ENCODE results near the gene TOM1L1.

Gene TOM1L1

DNA sequence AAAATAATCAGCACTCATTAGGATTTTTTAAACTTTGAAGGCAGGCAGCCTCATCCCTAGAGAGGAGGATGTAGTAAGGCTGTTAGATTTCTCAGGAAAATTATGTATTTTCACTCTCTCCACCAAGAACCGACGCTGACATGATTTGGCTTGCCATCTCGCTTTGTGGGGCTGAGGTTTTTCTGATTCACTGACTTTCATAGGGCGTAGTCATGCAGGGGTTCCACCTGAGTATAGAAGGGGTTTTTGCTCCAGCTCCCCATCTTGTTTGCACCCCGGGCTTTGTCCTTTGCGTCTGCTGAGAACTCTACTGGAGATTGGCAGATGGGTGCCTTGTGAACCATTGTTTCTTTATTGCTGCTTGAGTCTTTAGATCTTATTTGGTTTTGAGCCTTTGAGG lies 20.2 kb downstream of the TOM1L1 start:
- Histone ChIP-seq H3K36me3 (ENCODE audit: control insufficient read depth, insufficient read depth, low read length, severe bottlenecking) (peaks cover 5% of the 10 kb centered on the region), H3K27me3 (replicated peaks; ENCODE audit: control insufficient read depth, insufficient read depth, low read length) (no peaks in the 10 kb centered on the region), H3K4me1 (ENCODE audit: control insufficient read depth, insufficient read depth, low read length) (no peaks in the 10 kb centered on the region), H3K9ac (ENCODE audit: low read length) (no peak overlapping the region), H3K4me3 (ENCODE audit: low read length) (no peak overlapping the region), H3K9me3 (ENCODE audit: control insufficient read depth, low read length) (peaks cover 8% of the 10 kb centered on the region)
- DNase-seq (ENCODE audit: low read depth), result no peak

DNA sequence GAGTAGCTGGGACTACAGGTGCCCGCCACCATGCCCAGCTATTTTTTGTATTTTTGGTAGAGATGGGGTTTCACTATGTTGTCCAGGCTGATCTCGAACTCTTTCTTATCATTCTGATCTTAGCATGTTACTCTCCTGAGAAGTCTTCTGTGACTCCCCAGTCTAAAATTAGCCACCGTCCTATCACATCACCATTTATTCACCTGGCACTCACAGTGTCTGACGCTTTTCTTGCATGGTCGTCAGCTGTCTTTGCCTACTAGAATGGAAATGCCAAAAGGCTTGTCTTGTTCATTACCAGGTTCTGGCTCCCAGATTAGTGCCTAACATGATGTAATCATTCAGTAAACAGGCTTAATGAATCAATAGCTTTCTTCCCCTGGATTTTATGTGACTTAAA lies 23.8 kb downstream of the TOM1L1 start:
- no peak overlapping the region for H3K9ac ChIP-seq (ENCODE audit: low read length)
- H3K4me1 ChIP-seq (ENCODE audit: control insufficient read depth, insufficient read depth, low read length), result no peaks in the 10 kb centered on the region
- H3K27me3 ChIP-seq (replicated peaks; ENCODE audit: control insufficient read depth, insufficient read depth, low read length), result no peaks in the 10 kb centered on the region
- H3K9me3 ChIP-seq (ENCODE audit: control insufficient read depth, low read length), result no peaks in the 10 kb centered on the region
- no peak overlapping the region for H3K4me3 ChIP-seq (ENCODE audit: low read length)
- DNase-seq (ENCODE audit: low read depth), result no peak
- H3K36me3 ChIP-seq (ENCODE audit: control insufficient read depth, insufficient read depth, low read length, severe bottlenecking), result no peaks in the 10 kb centered on the region

DNA sequence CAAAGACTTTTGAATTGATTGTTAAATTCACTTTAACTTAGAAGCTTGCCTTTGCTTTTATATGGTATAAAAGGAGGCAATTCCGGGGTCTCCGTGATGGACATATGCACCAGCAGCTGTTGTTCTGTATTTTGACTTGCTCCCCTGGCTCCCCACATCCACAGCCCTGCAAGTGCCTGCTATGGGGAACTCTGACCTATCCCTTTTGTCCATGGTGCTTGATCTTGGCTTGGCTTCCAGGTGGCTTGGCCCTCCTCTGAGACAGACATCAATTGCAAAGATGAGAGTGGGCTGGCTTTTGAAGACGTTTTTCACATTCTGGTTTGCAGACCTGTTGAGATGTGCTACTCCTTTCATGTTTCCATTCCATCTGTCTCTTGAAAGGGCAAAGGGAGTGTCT lies 26.9 kb downstream of the TOM1L1 start:
- H3K4me1 ChIP-seq (ENCODE audit: control insufficient read depth, insufficient read depth, low read length), result no peaks in the 10 kb centered on the region
- H3K4me3 ChIP-seq (ENCODE audit: low read length), result no peak overlapping the region
- no peak for DNase-seq (ENCODE audit: low read depth)
- no peaks in the 10 kb centered on the region for H3K9me3 ChIP-seq (ENCODE audit: control insufficient read depth, low read length)
- no peak overlapping the region for H3K9ac ChIP-seq (ENCODE audit: low read length)
- H3K36me3 ChIP-seq (ENCODE audit: control insufficient read depth, insufficient read depth, low read length, severe bottlenecking), result no peaks in the 10 kb centered on the region
- H3K27me3 ChIP-seq (replicated peaks; ENCODE audit: control insufficient read depth, insufficient read depth, low read length), result no peaks in the 10 kb centered on the region

DNA sequence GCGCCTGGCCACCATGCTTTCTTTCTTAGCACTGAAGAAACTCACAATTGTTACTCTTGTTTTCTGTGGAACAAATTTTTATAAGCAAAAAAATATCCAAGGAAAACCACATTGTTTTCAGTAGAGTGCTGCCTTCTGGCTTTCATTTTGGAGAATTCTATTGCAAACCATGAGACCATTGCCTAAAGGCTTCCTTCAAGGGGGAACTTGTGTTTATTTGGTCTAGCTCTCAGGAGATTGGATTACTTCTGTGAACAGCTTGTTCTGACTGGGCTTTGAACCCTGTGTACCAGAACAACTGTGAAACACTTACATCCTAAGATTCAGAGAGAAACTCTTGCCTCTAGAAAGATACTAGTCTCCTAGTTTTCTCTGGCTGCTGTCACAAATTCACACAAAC lies 32.1 kb downstream of the TOM1L1 start:
- H3K36me3 ChIP-seq (ENCODE audit: control insufficient read depth, insufficient read depth, low read length, severe bottlenecking), result no peaks in the 10 kb centered on the region
- H3K4me1 ChIP-seq (ENCODE audit: control insufficient read depth, insufficient read depth, low read length), result no peaks in the 10 kb centered on the region
- no peaks in the 10 kb centered on the region for H3K27me3 ChIP-seq (replicated peaks; ENCODE audit: control insufficient read depth, insufficient read depth, low read length)
- no peaks in the 10 kb centered on the region for H3K9me3 ChIP-seq (ENCODE audit: control insufficient read depth, low read length)
- no peak overlapping the region for H3K9ac ChIP-seq (ENCODE audit: low read length)
- DNase-seq (ENCODE audit: low read depth), result peak; percentile 78
- H3K4me3 ChIP-seq (ENCODE audit: low read length), result no peak overlapping the region

DNA sequence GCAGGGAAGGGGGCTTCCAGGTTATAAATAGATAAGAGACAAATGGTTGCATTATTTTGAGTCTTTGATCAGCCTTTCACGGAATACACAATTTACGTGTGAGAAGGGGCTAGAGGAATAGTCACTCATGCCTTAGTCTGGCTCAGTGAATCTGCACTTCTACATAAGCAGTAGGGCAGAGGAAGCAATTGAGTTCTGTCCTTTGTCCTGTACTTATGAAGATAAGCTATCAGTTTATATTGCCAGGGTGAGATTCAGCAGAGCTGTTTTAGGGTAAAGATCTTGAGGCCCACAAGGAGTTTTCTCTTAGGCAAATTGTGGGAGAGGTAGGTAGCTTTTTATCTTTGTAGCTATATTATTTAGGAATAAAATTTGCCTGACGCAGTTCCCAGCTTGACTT lies 33.3 kb downstream of the TOM1L1 start:
- DNase-seq (ENCODE audit: low read depth), result no peak
- H3K4me1 ChIP-seq (ENCODE audit: control insufficient read depth, insufficient read depth, low read length), result no peaks in the 10 kb centered on the region
- no peaks in the 10 kb centered on the region for H3K36me3 ChIP-seq (ENCODE audit: control insufficient read depth, insufficient read depth, low read length, severe bottlenecking)
- H3K27me3 ChIP-seq (replicated peaks; ENCODE audit: control insufficient read depth, insufficient read depth, low read length), result no peaks in the 10 kb centered on the region
- no peak overlapping the region for H3K4me3 ChIP-seq (ENCODE audit: low read length)
- H3K9me3 ChIP-seq (ENCODE audit: control insufficient read depth, low read length), result no peaks in the 10 kb centered on the region
- no peak overlapping the region for H3K9ac ChIP-seq (ENCODE audit: low read length)

DNA sequence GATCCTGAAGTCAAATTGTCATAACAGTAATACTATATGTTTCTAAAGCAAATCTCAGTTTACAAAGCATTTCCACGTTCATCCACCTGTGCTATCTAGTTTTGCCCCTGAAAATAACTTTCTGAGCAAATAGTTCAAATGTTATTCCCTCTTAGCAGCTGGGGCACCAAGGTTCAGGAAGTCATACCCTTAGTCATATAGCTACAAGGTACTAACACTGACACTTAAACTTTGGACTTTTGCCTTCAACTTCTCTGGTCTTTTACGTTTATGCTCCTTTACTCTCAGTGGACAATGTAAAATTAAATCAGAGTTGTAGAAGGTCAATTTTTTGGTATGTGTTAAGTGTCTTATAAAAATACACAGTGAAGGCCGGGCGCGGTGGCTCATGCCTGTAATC lies 34.8 kb downstream of the TOM1L1 start:
- Histone ChIP-seq H3K36me3 (ENCODE audit: control insufficient read depth, insufficient read depth, low read length, severe bottlenecking) (no peaks in the 10 kb centered on the region), H3K9me3 (ENCODE audit: control insufficient read depth, low read length) (no peaks in the 10 kb centered on the region), H3K4me3 (ENCODE audit: low read length) (no peak overlapping the region), H3K27me3 (replicated peaks; ENCODE audit: control insufficient read depth, insufficient read depth, low read length) (no peaks in the 10 kb centered on the region), H3K9ac (ENCODE audit: low read length) (no peak overlapping the region), H3K4me1 (ENCODE audit: control insufficient read depth, insufficient read depth, low read length) (no peaks in the 10 kb centered on the region)
- DNase-seq (ENCODE audit: low read depth), result no peak

DNA sequence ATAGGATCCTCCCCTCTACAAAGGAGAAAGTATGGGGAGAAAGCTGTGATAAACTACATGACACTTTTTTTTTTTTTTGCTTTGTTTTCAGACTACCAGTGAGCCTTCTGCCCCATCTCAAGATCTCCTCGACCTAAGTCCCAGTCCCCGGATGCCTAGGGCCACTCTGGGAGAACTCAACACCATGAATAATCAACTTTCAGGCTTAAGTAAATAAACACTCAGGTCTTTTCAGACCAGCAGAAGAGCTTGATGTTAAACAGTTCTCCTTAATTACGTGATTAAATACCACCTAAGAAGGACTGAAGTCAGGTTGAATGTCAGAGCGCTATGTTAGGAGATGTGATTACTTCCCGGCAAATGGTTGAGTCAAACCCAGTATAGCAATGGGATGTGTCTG lies 36.4 kb downstream of the TOM1L1 start:
- DNase-seq (ENCODE audit: low read depth), result no peak
- Histone ChIP-seq H3K27me3 (replicated peaks; ENCODE audit: control insufficient read depth, insufficient read depth, low read length) (no peaks in the 10 kb centered on the region), H3K9me3 (ENCODE audit: control insufficient read depth, low read length) (no peaks in the 10 kb centered on the region), H3K36me3 (ENCODE audit: control insufficient read depth, insufficient read depth, low read length, severe bottlenecking) (no peaks in the 10 kb centered on the region), H3K9ac (ENCODE audit: low read length) (no peak overlapping the region), H3K4me1 (ENCODE audit: control insufficient read depth, insufficient read depth, low read length) (peaks cover 6% of the 10 kb centered on the region), H3K4me3 (ENCODE audit: low read length) (no peak overlapping the region)

DNA sequence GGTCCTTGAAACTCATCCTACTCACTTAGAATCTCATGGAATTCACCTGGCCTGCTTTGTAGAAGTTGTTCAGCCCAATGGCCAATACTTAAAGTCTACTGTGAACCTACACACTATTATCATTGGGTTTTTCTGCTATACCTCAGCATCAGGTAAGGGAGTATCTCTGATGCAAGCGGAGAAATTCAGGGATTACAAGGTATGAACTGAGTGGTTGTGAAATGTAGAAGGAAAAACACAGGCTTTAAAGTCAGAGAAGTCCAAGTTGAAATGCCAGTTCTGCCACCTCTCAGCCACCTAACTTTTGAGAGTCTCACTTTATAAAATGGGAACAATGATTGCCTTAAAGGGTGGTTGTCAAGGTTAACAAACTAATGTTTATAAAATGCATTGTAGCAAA lies 36.8 kb downstream of the TOM1L1 start:
- Histone ChIP-seq H3K9me3 (ENCODE audit: control insufficient read depth, low read length) (no peaks in the 10 kb centered on the region), H3K4me1 (ENCODE audit: control insufficient read depth, insufficient read depth, low read length) (peaks cover 6% of the 10 kb centered on the region), H3K9ac (ENCODE audit: low read length) (no peak overlapping the region), H3K36me3 (ENCODE audit: control insufficient read depth, insufficient read depth, low read length, severe bottlenecking) (no peaks in the 10 kb centered on the region), H3K27me3 (replicated peaks; ENCODE audit: control insufficient read depth, insufficient read depth, low read length) (no peaks in the 10 kb centered on the region), H3K4me3 (ENCODE audit: low read length) (no peak overlapping the region)
- no peak for DNase-seq (ENCODE audit: low read depth)

DNA sequence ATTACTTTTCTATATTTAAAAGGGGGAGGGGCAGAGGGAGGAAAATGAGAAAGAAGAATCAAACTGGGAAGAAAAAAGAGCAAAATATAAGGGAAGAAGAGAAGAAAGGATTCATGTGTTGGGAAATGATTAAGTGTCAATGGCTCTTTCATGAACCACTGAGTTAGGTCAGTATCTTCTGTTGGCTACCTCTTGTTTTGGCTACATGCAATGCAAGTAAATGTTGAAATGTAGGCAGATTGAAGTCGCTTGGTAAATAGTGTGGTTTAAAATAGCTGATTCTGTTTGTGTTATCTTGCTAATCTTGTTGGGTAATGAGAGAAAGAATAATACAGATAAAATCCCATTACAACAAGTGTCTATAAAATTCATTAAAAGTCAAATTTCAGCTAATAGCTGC lies 40.6 kb downstream of the TOM1L1 start:
- H3K4me3 ChIP-seq (ENCODE audit: low read length), result no peak overlapping the region

DNA sequence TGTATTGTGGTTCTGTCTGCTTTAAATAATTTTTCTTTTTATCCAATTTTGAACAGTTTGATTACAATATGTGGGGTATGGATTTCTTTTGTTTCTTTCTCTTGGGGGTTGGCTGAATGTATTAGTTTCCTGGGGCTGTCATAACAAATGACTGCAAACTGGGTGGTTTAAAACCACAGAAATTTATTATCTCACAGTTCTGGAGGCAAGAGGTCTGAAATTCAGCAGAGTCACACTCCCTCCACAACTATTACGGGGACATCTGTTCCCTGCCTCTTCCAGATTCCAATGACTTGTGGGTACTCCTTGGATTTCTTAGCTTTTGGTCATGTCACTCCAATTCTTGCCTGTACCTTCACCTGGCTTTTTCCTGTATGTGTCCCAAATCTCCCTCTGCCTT lies 44.1 kb downstream of the TOM1L1 start:
- no peak for DNase-seq (ENCODE audit: low read depth)
- no peaks in the 10 kb centered on the region for H3K36me3 ChIP-seq (ENCODE audit: control insufficient read depth, insufficient read depth, low read length, severe bottlenecking)
- H3K9ac ChIP-seq (ENCODE audit: low read length), result no peak overlapping the region
- H3K4me3 ChIP-seq (ENCODE audit: low read length), result no peak overlapping the region
- no peaks in the 10 kb centered on the region for H3K9me3 ChIP-seq (ENCODE audit: control insufficient read depth, low read length)
- H3K27me3 ChIP-seq (replicated peaks; ENCODE audit: control insufficient read depth, insufficient read depth, low read length), result no peaks in the 10 kb centered on the region
- H3K4me1 ChIP-seq (ENCODE audit: control insufficient read depth, insufficient read depth, low read length), result peaks cover 11% of the 10 kb centered on the region

More for the DNA sequence above, 40.6 kb downstream of the TOM1L1 start:
- no peak for DNase-seq (ENCODE audit: low read depth)
- H3K36me3 ChIP-seq (ENCODE audit: control insufficient read depth, insufficient read depth, low read length, severe bottlenecking), result no peaks in the 10 kb centered on the region
- peaks cover 6% of the 10 kb centered on the region for H3K4me1 ChIP-seq (ENCODE audit: control insufficient read depth, insufficient read depth, low read length)
- H3K27me3 ChIP-seq (replicated peaks; ENCODE audit: control insufficient read depth, insufficient read depth, low read length), result no peaks in the 10 kb centered on the region
- H3K9ac ChIP-seq (ENCODE audit: low read length), result no peak overlapping the region
- no peaks in the 10 kb centered on the region for H3K9me3 ChIP-seq (ENCODE audit: control insufficient read depth, low read length)

DNA sequence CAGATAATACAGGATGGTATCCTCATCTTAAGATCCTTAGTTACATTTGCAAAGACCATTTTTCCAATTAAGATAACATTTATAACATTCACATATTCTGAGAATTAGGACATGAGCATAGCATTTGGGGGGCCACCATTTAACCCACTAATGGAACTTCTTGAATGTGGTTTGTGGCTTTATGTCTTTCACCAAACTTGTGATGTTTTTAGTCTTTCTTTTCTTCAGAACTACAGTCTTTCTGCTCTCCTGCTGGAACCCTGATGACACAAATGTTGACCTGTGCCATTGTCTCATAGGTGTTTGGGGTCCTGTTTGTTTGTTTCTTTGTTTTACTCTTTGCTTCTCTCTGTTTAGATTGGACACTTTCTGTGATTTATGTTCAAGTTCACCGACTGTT lies 44.6 kb downstream of the TOM1L1 start:
- H3K36me3 ChIP-seq (ENCODE audit: control insufficient read depth, insufficient read depth, low read length, severe bottlenecking), result no peaks in the 10 kb centered on the region
- H3K27me3 ChIP-seq (replicated peaks; ENCODE audit: control insufficient read depth, insufficient read depth, low read length), result no peaks in the 10 kb centered on the region
- H3K4me3 ChIP-seq (ENCODE audit: low read length), result no peak overlapping the region
- H3K9me3 ChIP-seq (ENCODE audit: control insufficient read depth, low read length), result no peaks in the 10 kb centered on the region
- no peak for DNase-seq (ENCODE audit: low read depth)
- H3K9ac ChIP-seq (ENCODE audit: low read length), result no peak overlapping the region
- H3K4me1 ChIP-seq (ENCODE audit: control insufficient read depth, insufficient read depth, low read length), result peaks cover 11% of the 10 kb centered on the region

DNA sequence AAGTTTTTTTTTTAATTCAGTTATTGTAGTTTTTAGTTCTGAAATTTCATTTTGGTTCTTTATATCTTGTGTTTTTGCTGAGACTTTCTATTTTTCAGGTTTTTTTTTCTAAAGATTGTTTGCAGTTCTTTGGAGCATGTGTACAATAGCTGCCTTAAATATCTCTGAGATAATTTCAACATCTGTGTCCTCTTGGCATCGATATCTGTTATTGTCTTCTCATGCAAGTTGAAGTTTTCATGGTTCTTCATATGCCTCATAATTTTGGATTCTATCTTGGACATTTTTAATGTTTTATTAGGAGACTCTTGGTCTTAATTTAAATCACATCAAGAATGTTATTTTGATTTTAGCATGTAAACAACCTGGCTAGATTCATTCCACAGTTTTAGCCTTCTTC lies 45.0 kb downstream of the TOM1L1 start:
- H3K9ac ChIP-seq (ENCODE audit: low read length), result no peak overlapping the region
- no peaks in the 10 kb centered on the region for H3K27me3 ChIP-seq (replicated peaks; ENCODE audit: control insufficient read depth, insufficient read depth, low read length)
- no peak overlapping the region for H3K4me3 ChIP-seq (ENCODE audit: low read length)
- H3K36me3 ChIP-seq (ENCODE audit: control insufficient read depth, insufficient read depth, low read length, severe bottlenecking), result no peaks in the 10 kb centered on the region
- H3K4me1 ChIP-seq (ENCODE audit: control insufficient read depth, insufficient read depth, low read length), result peaks cover 11% of the 10 kb centered on the region
- H3K9me3 ChIP-seq (ENCODE audit: control insufficient read depth, low read length), result no peaks in the 10 kb centered on the region
- DNase-seq (ENCODE audit: low read depth), result no peak
